Effector memory CD8-positive, alpha-beta T cell (primary cell): Measurements from ENCODE around the gene ZZZ3.
A peak's percentile ranks its signal among the peaks of the same experiment; 100 is the strongest.
"Not testable (repeated sequence)": the region's sequence is repeated elsewhere in the genome, so short reads cannot be mapped to it uniquely, and the experiment has no call there.

Experiments used
- ATAC-seq: fragments of 150-1000 bp; cut with Tn5 transposase; replicated peaks from 2 replicates; pipeline ENCODE4 v1.10.0; 2021; ENCODE audit warnings: mild to moderate bottlenecking, moderate library complexity
- DNase-seq, 3 experiments: peaks; one replicate each; pipeline ENCODE4 v3.0.0; 2021
- H3K27ac Mint-ChIP-seq, 2 donors: one replicate each; pipeline ENCODE4 v1.8.0; 2022; ENCODE audit warnings: mild to moderate bottlenecking in 2 of 2, mixed read lengths in 2 of 2, moderate library complexity in 2 of 2
- H3K27me3 Mint-ChIP-seq, 2 donors: one replicate each; pipeline ENCODE4 v1.8.0; 2022; ENCODE audit warnings: mixed read lengths in 2 of 2
- H3K36me3 Mint-ChIP-seq: one replicate; pipeline ENCODE4 v1.8.0; 2022; ENCODE audit warnings: mild to moderate bottlenecking, moderate library complexity, mixed read lengths; ENCODE audit not compliant: insufficient read depth
- H3K4me1 Mint-ChIP-seq, 2 donors: one replicate each; pipeline ENCODE4 v1.8.0; 2022; ENCODE audit warnings: low read depth in 2 of 2, mixed read lengths in 2 of 2
- H3K4me3 Mint-ChIP-seq, 2 donors: one replicate each; pipeline ENCODE4 v1.8.0; 2022; ENCODE audit warnings: mild to moderate bottlenecking in 2 of 2, mixed read lengths in 2 of 2, moderate library complexity in 2 of 2
- H3K9me3 Mint-ChIP-seq, 2 donors: one replicate each; pipeline ENCODE4 v1.8.0; 2022; ENCODE audit warnings: mixed read lengths in 2 of 2

The ZZZ3 gene

GRCh38 chr1:77683160-77684148 lies 996 bp upstream of the ZZZ3 start:
- peak; percentile 73 for ATAC-seq
- H3K4me1 Mint-ChIP-seq = peaks cover 28 to 30% of the 10 kb centered on the region in 2 donors
- H3K9me3 Mint-ChIP-seq = no peaks in the 10 kb centered on the region
- H3K4me3 Mint-ChIP-seq = peak overlapping the region; percentile 89 to 93
- H3K27ac Mint-ChIP-seq = peak overlapping the region; percentile 96 to 97
- H3K36me3 Mint-ChIP-seq = peaks cover 28% of the 10 kb centered on the region
- peak; percentile 87 to 90 (median 88) for DNase-seq
- no peaks in the 10 kb centered on the region for H3K27me3 Mint-ChIP-seq

- peak overlapping the region in 1 of 2 donors; percentile 0 for H3K4me3 Mint-ChIP-seq
- DNase-seq (no peak), ATAC-seq (no peak)
- peaks cover 30% of the 10 kb centered on the region for H3K36me3 Mint-ChIP-seq
- peak overlapping the region in 1 of 2 donors; percentile 15 for H3K27ac Mint-ChIP-seq
- H3K9me3 Mint-ChIP-seq = no peaks in the 10 kb centered on the region
- H3K4me1 Mint-ChIP-seq = peaks cover 31 to 35% of the 10 kb centered on the region in 2 donors
- no peaks in the 10 kb centered on the region for H3K27me3 Mint-ChIP-seq
Measured at GRCh38 chr1:77680173-77680572, 2.3 kb downstream of the ZZZ3 start.

GRCh38 chr1:77678660-77679610 lies 3.5 kb downstream of the ZZZ3 start:
- ATAC-seq (no peak), DNase-seq (no peak)
- Mint-ChIP-seq H3K36me3 (peaks cover 37% of the 10 kb centered on the region), H3K9me3 (no peaks in the 10 kb centered on the region), H3K4me3 (no peak overlapping the region), H3K27ac (no peak overlapping the region), H3K27me3 (no peaks in the 10 kb centered on the region), H3K4me1 (peaks cover 31 to 33% of the 10 kb centered on the region in 2 donors)

DNA sequence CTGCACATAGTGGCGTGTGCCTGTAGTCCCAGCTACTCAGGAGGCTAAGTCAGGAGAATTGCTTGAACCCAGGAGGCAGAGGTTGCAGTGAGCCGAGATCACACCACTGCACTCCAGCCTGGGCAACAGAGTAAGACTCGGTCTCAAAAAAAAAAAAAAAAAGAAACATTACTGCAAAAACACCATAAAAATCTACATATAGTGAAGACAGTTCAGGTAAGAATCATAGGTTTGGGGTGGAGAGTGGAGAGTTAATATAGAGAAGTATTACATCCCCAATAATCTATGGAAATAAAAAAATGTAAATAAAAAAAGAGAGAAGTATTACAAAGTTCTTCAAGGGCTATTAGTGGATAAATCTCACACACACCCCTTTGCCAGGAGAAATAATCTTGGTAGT lies 7.7 kb downstream of the ZZZ3 start:
- H3K27ac Mint-ChIP-seq, DNase-seq, H3K4me3 Mint-ChIP-seq, H3K9me3 Mint-ChIP-seq, H3K27me3 Mint-ChIP-seq, ATAC-seq: not testable (repeated sequence)
- Mint-ChIP-seq H3K4me1 (peaks cover 24 to 42% of the 10 kb centered on the region in 2 donors), H3K36me3 (peaks cover 16% of the 10 kb centered on the region)

GRCh38 chr1:77673716-77674355 lies 8.6 kb downstream of the ZZZ3 start:
- Mint-ChIP-seq H3K27ac (peak overlapping the region in 1 of 2 donors; percentile 64), H3K4me1 (peaks cover 27 to 41% of the 10 kb centered on the region in 2 donors), H3K36me3 (peaks cover 16% of the 10 kb centered on the region), H3K27me3 (no peaks in the 10 kb centered on the region), H3K4me3 (no peak overlapping the region), H3K9me3 (no peaks in the 10 kb centered on the region)
- ATAC-seq (no peak), DNase-seq (no peak)

GRCh38 chr1:77673030-77673429 lies 9.4 kb downstream of the ZZZ3 start:
- H3K27ac Mint-ChIP-seq = peak overlapping the region in 1 of 2 donors; percentile 64

GRCh38 chr1:77672374-77672773 lies 10.1 kb downstream of the ZZZ3 start:
- Mint-ChIP-seq H3K4me1 (peaks cover 24 to 35% of the 10 kb centered on the region in 2 donors), H3K36me3 (peaks cover 13% of the 10 kb centered on the region), H3K9me3 (no peaks in the 10 kb centered on the region), H3K27ac (peak overlapping the region in 1 of 2 donors; percentile 64), H3K27me3 (no peaks in the 10 kb centered on the region), H3K4me3 (peak overlapping the region in 1 of 2 donors; percentile 61)
- DNase-seq (no peak), ATAC-seq (no peak)

More at GRCh38 chr1:77673030-77673429, 9.4 kb downstream of the ZZZ3 start:
- DNase-seq (no peak), ATAC-seq (no peak)
- peaks cover 16% of the 10 kb centered on the region for H3K36me3 Mint-ChIP-seq
- peaks cover 23 to 35% of the 10 kb centered on the region in 2 donors for H3K4me1 Mint-ChIP-seq
- no peaks in the 10 kb centered on the region for H3K27me3 Mint-ChIP-seq
- peak overlapping the region in 1 of 2 donors; percentile 15 for H3K4me3 Mint-ChIP-seq
- H3K9me3 Mint-ChIP-seq = no peaks in the 10 kb centered on the region

GRCh38 chr1:77671836-77672235 lies 10.6 kb downstream of the ZZZ3 start:
- H3K4me3 Mint-ChIP-seq = peak overlapping the region; percentile 42 to 61
- DNase-seq (no peak), ATAC-seq (no peak)
- H3K9me3 Mint-ChIP-seq = no peaks in the 10 kb centered on the region
- peaks cover 25 to 37% of the 10 kb centered on the region in 2 donors for H3K4me1 Mint-ChIP-seq
- peaks cover 13% of the 10 kb centered on the region for H3K36me3 Mint-ChIP-seq
- peak overlapping the region; percentile 36 to 64 for H3K27ac Mint-ChIP-seq
- no peaks in the 10 kb centered on the region for H3K27me3 Mint-ChIP-seq

DNA sequence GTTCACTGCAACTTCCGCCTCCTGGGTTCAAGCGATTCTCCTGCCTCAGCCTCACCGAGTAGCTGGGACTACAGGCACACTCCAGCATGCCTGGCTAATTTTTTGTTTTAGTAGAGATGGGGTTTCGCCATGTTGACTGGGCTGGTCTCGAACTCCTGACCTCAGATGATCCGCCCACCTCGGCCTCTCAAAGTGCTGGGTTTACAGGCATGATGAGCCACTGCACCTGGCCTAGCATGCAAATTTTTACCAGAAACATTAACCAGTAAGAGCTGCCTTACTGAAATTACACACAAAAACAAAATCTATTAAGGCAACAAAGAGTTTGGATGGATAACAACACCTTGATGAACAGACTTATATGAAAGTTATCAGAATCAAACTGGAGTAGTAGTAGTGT lies 12.1 kb downstream of the ZZZ3 start:
- DNase-seq (no peak), ATAC-seq (no peak)
- no peak overlapping the region for H3K27ac Mint-ChIP-seq
- H3K27me3 Mint-ChIP-seq = no peaks in the 10 kb centered on the region
- H3K36me3 Mint-ChIP-seq = peaks cover 13% of the 10 kb centered on the region
- no peak overlapping the region for H3K4me3 Mint-ChIP-seq
- H3K4me1 Mint-ChIP-seq = peaks cover 22 to 41% of the 10 kb centered on the region in 2 donors
- H3K9me3 Mint-ChIP-seq = no peaks in the 10 kb centered on the region

DNA sequence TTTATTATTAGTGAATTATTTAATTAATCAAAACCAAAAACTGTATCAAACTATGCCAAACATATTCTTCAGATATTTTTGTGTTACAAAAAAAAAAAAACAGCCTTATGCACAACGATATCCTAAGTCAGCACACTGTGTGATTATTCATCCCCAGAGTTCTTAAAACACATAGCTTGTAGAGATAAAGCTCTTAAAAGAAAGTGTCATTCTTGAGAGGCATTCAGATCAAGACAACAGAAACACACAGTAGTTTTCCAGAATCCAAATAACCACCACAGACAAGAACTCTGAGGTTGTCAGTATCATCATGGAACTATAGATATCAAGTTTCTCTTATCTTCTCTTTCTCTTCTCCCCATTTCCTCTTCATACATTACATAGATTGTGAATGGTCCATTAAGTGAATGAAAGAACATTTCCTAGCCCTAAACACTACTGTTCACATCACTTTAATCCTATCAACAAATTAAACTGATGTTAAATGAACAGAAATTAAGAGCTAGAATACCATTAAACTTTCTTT lies 13.5 kb downstream of the ZZZ3 start:
- DNase-seq (no peak), ATAC-seq (no peak)
- no peak overlapping the region for H3K4me3 Mint-ChIP-seq

DNA sequence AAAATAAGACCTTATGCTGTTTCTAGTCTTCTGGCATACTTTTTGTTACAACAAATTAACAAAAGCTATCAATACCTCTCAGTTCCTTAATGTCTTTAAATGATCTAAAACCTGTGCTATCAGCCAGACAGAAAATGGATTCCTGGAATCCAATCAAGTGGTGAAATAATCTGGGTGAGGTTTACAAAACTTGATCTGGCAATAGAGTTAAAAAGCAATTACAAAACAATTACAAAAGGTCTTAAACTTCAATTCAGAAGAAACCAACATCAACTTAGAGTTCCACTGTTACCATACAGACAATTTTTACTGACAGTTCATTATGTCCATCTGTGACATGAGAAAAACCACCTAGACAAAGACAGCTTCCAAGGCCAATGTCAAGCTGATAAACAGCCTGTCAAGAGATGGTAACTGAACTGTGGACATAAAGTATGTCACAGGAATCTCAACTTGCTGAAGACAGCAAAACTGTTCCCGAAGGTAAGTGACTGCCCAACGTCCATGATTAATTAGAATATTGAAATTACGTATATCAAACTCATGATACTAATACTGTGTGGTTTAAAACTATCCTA lies 17.4 kb downstream of the ZZZ3 start:
- DNase-seq = no peak
- no peaks in the 10 kb centered on the region for H3K27me3 Mint-ChIP-seq
- ATAC-seq = no peak
- no peaks in the 10 kb centered on the region for H3K9me3 Mint-ChIP-seq
- H3K4me3 Mint-ChIP-seq = no peak overlapping the region
- H3K4me1 Mint-ChIP-seq = peaks cover 26 to 46% of the 10 kb centered on the region in 2 donors
- peaks cover 3% of the 10 kb centered on the region for H3K36me3 Mint-ChIP-seq
- H3K27ac Mint-ChIP-seq = no peak overlapping the region

More for the DNA sequence above, 13.5 kb downstream of the ZZZ3 start:
- Mint-ChIP-seq H3K27me3 (no peaks in the 10 kb centered on the region), H3K27ac (peak overlapping the region in 1 of 2 donors; percentile 8), H3K36me3 (peaks cover 6% of the 10 kb centered on the region), H3K9me3 (no peaks in the 10 kb centered on the region), H3K4me1 (peaks cover 27 to 50% of the 10 kb centered on the region in 2 donors)

DNA sequence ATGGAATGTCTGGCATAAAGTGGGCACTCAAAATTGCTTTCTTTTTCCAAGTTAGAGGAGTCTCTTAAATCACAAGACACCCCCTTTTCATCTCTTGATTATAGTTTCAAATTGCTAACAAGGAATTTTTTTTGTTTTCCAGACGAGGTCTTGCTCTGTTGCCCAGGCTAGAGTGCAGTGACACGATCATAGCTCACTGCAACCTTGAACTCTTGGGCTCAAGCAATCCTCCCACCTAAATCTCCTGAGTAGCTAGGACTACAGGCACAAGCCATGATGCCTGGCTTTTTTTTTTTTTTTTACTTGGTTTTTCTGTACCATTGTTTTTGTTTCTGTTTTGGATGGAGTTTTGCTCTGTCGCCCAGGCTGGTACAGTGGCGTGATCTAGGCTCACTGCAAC lies 20.8 kb downstream of the ZZZ3 start:
- peaks cover 3% of the 10 kb centered on the region for H3K36me3 Mint-ChIP-seq
- peak overlapping the region in 1 of 2 donors; percentile 62 for H3K27ac Mint-ChIP-seq
- H3K9me3 Mint-ChIP-seq = no peaks in the 10 kb centered on the region
- no peak for DNase-seq
- no peak for ATAC-seq
- H3K4me1 Mint-ChIP-seq = peaks cover 20 to 52% of the 10 kb centered on the region in 2 donors
- no peak overlapping the region for H3K4me3 Mint-ChIP-seq
- H3K27me3 Mint-ChIP-seq = no peaks in the 10 kb centered on the region
